H1 (cell line): ENCODE data around the gene GMEB2. TPM values are rescaled to one million over a fixed set of nuclear protein-coding genes. Genes with fewer than 3 reads are reported as not detected.

Experiments
- CTCF ChIA-PET: fragments of 300-600 bp; sonication (Branson Sonifier 250); formaldehyde crosslinking; loops from one replicate; lab custom pipeline; 2021; ENCODE audit not compliant: partially characterized antibody; lab: Charles Lee
- POLR2A ChIA-PET: fragments of 300-600 bp; sonication (Branson Sonifier 250); formaldehyde crosslinking; loops from one replicate; lab custom pipeline; 2021; ENCODE audit warnings: inconsistent platforms; ENCODE audit not compliant: partially characterized antibody; lab: Charles Lee
- DNase-seq, 2 experiments: peaks; one replicate each; pipeline versions ENCODE4 v3.0.0 to v3.0.0-alpha.2; 2010 to 2022; ENCODE audit warnings: low spot score in 2 of 2, low read depth in 1 of 2, mixed read lengths in 1 of 2
- FAIRE-seq: peaks from 2 replicates; lab custom pipeline; 2011; peaks lifted over from hg19 to GRCh38; lab: Jason Lieb, UNC
- H2AFZ ChIP-seq: 2 replicates; pipeline ENCODE4 v1.8.1; 2012; ENCODE audit warnings: low read length, inconsistent platforms
- H2AK5ac ChIP-seq: 2 replicates; pipeline ENCODE4 v1.6.1; 2013; ENCODE audit warnings: low read depth, low read length
- H2BK120ac ChIP-seq: replicated peaks from 2 replicates; pipeline ENCODE3; 2013; ENCODE audit warnings: low read depth, low read length, inconsistent platforms
- H2BK12ac ChIP-seq: 2 replicates; pipeline ENCODE4 v1.6.1; 2013; ENCODE audit warnings: low read depth, low read length
- H2BK15ac ChIP-seq: 2 replicates; pipeline ENCODE4 v1.6.1; 2013; ENCODE audit warnings: low read length
- H2BK20ac ChIP-seq: 2 replicates; pipeline ENCODE4 v1.6.1; 2013; ENCODE audit warnings: low read length
- H2BK5ac ChIP-seq: 2 replicates; pipeline ENCODE4 v1.6.1; 2013; ENCODE audit warnings: low read depth, low read length
- H3K14ac ChIP-seq: 2 replicates; pipeline ENCODE4 v1.6.1; 2013; ENCODE audit warnings: inconsistent platforms; ENCODE audit not compliant: insufficient read length
- H3K18ac ChIP-seq: 2 replicates; pipeline ENCODE4 v1.6.1; 2013; ENCODE audit warnings: low read length; ENCODE audit errors: extremely low read depth
- H3K23ac ChIP-seq: 2 replicates; pipeline ENCODE4 v1.6.1; 2013; ENCODE audit warnings: inconsistent platforms; ENCODE audit not compliant: insufficient read length
- H3K23me2 ChIP-seq: 2 replicates; pipeline ENCODE4 v1.6.1; 2013; ENCODE audit warnings: low read depth, low read length
- H3K27ac ChIP-seq: 2 replicates; pipeline ENCODE4 v1.6.1; 2011; ENCODE audit warnings: low read depth, low read length, inconsistent platforms
- H3K27me3 ChIP-seq, 4 experiments: replicated peaks in 1 of 4; 1 replicate in 1 of 4; 2 replicates in 3 of 4; pipeline versions ENCODE4 v1.6.1 to v1.8.1; 2011 to 2013; ENCODE audit warnings: low read length in 3 of 4, mild to moderate bottlenecking in 3 of 4, inconsistent platforms in 2 of 4, mixed read lengths in 2 of 4, moderate library complexity in 1 of 4; ENCODE audit not compliant: control insufficient read depth in 3 of 4, insufficient read depth in 3 of 4; ENCODE audit errors: extremely low read depth in 1 of 4
- H3K36me3 ChIP-seq, 4 experiments: 2 replicates each; pipeline versions ENCODE4 v1.6.1 to v1.8.1; 2011 to 2013; ENCODE audit warnings: mild to moderate bottlenecking in 4 of 4, low read length in 3 of 4, moderate library complexity in 2 of 4, control low read depth in 1 of 4, inconsistent platforms in 1 of 4; ENCODE audit not compliant: insufficient read depth in 4 of 4, control insufficient read depth in 2 of 4
- H3K4ac ChIP-seq: replicated peaks from 2 replicates; pipeline ENCODE3; 2013; ENCODE audit warnings: low read length, low read depth, mixed read lengths, inconsistent platforms; ENCODE audit not compliant: insufficient read length
- H3K4me1 ChIP-seq, 4 experiments: replicated peaks in 1 of 4; 1 replicate in 1 of 4; 2 replicates in 3 of 4; pipeline versions ENCODE4 v1.6.1 to v1.8.1; 2011 to 2013; ENCODE audit warnings: low read length in 3 of 4, inconsistent platforms in 2 of 4, mixed read lengths in 1 of 4; ENCODE audit not compliant: insufficient read depth in 4 of 4, control insufficient read depth in 3 of 4
- H3K4me2 ChIP-seq, 2 experiments: 2 replicates each; pipeline versions ENCODE4 v1.6.1 to v1.8.1; 2011 to 2013; ENCODE audit warnings: low read depth in 2 of 2, low read length in 2 of 2, control low read depth in 1 of 2, inconsistent platforms in 1 of 2, mild to moderate bottlenecking in 1 of 2; ENCODE audit not compliant: insufficient read depth in 1 of 2
- H3K4me3 ChIP-seq, 4 experiments: fragments of 200-600, 300-600 bp in 1 of 4; sonication (generic), shearing (Covaris generic), sonication (Bioruptor Twin) in 1 of 4; 2 replicates each; pipeline versions ENCODE4 v1.5.1 to v1.8.1; 2011 to 2016; ENCODE audit warnings: low read length in 4 of 4, low read depth in 3 of 4, control low read depth in 2 of 4, inconsistent platforms in 2 of 4, mild to moderate bottlenecking in 2 of 4, mixed read lengths in 1 of 4, moderate library complexity in 1 of 4; ENCODE audit not compliant: insufficient read depth in 2 of 4; ENCODE audit errors: extremely low read depth in 1 of 4
- H3K56ac ChIP-seq: replicated peaks from 2 replicates; pipeline ENCODE3; 2013; ENCODE audit warnings: low read depth, mild to moderate bottlenecking, mixed read lengths, low read length, inconsistent platforms; ENCODE audit not compliant: insufficient read length
- H3K79me1 ChIP-seq: 2 replicates; pipeline ENCODE4 v1.6.1; 2013; ENCODE audit warnings: low read depth, low read length, control low read depth
- H3K79me2 ChIP-seq, 2 experiments: 2 replicates each; pipeline versions ENCODE4 v1.6.1 to v1.8.1; 2012 to 2013; ENCODE audit warnings: low read length in 2 of 2, mild to moderate bottlenecking in 2 of 2, inconsistent platforms in 1 of 2; ENCODE audit not compliant: insufficient read depth in 2 of 2, control insufficient read depth in 1 of 2
- H3K9ac ChIP-seq, 4 experiments: replicated peaks in 1 of 4; 1 replicate in 1 of 4; 2 replicates in 3 of 4; pipeline versions ENCODE4 v1.6.1 to v1.8.1; 2011 to 2013; ENCODE audit warnings: low read depth in 3 of 4, low read length in 3 of 4, control low read depth in 2 of 4, mild to moderate bottlenecking in 2 of 4, moderate library complexity in 2 of 4, inconsistent platforms in 1 of 4; ENCODE audit errors: extremely low read depth in 1 of 4
- H3K9me3 ChIP-seq, 2 experiments: 2 replicates each; pipeline versions ENCODE4 v1.6.1 to v1.8.1; 2012 to 2013; ENCODE audit warnings: mild to moderate bottlenecking in 2 of 2, moderate library complexity in 2 of 2, control low read depth in 1 of 2, inconsistent platforms in 1 of 2, low read depth in 1 of 2, low read length in 1 of 2, mixed read lengths in 1 of 2; ENCODE audit not compliant: insufficient read depth in 2 of 2
- H4K20me1 ChIP-seq, 2 experiments: replicated peaks in 1 of 2; 2 replicates each; pipeline versions ENCODE3 to v1.8.1; 2011 to 2013; ENCODE audit warnings: inconsistent platforms in 2 of 2, low read length in 2 of 2, mild to moderate bottlenecking in 1 of 2; ENCODE audit not compliant: insufficient read depth in 2 of 2, control insufficient read depth in 1 of 2
- H4K5ac ChIP-seq: 2 replicates; pipeline ENCODE4 v1.6.1; 2013; ENCODE audit warnings: low read length, low read depth, mixed read lengths, inconsistent platforms; ENCODE audit not compliant: insufficient read length
- H4K8ac ChIP-seq: 2 replicates; pipeline ENCODE4 v1.8.0; 2013; ENCODE audit warnings: mild to moderate bottlenecking, moderate library complexity, low read length, inconsistent platforms; ENCODE audit not compliant: insufficient read depth; ENCODE audit errors: extremely low read depth
- H4K91ac ChIP-seq: replicated peaks from 2 replicates; pipeline ENCODE3; 2013; ENCODE audit warnings: low read length, mixed read lengths, inconsistent platforms; ENCODE audit not compliant: insufficient read length
- CBX5 ChIP-seq: fragments of 300-800, 300-1000 bp; sonication (generic); IDR thresholded peaks from 2 replicates; pipeline ENCODE4 v1.7.1; 2016; ENCODE audit warnings: antibody characterized with exemption, low read length, low read depth
- CBX8 ChIP-seq: fragments of 300-800, 300-1000 bp; sonication (generic); IDR thresholded peaks from 2 replicates; pipeline ENCODE4 v1.7.1; 2016; ENCODE audit warnings: low read depth, low read length, borderline replicate concordance
- WGBS, 2 experiments: shearing (Covaris generic) in 1 of 2; methylation state at CpG; one replicate each; pipeline versions ENCODE4 v1.1.6 to v1.1.7; 2013 to 2015; ENCODE audit warnings: low lambda C conversion rate in 2 of 2, mixed read lengths in 2 of 2, inconsistent platforms in 1 of 2, low coverage in 1 of 2, missing lambda C conversion rate in 1 of 2; ENCODE audit not compliant: insufficient replicate concordance in 2 of 2, insufficient coverage in 1 of 2, insufficient read length in 1 of 2; ENCODE audit errors: extremely low coverage in 1 of 2, missing lambda C conversion rate in 1 of 2; 5-methylcytosine and 5-hydroxymethylcytosine counted together
- polyA plus RNA-seq, 7 experiments: library from polyadenylated mRNA; depleted of rRNA in 3 of 7; stranded (reverse) in 5 of 7; unstranded in 2 of 7; fragments of >200 nt in 5 of 7; fragments of 200-250 nt in 2 of 7; gene quantifications; 1 replicate in 5 of 7; 2 replicates in 1 of 7; 4 replicates in 1 of 7; pipeline versions ENCODE4 v1.2.1 to v1.2.3, GENCODE V29; 2011 to 2013; ENCODE audit warnings: missing spikeins in 2 of 7, mixed read lengths in 2 of 7
- total RNA-seq: library from RNA; stranded (reverse); fragmentation: NEBNext Ultra II Directional; extraction: Animal tissue kit (Norgen Biotek cat#: 25700); gene quantifications from 2 replicates; pipeline ENCODE4 v1.2.1, GENCODE V29; 2021
- TF ChIP-seq, protein P1 (sequence below): IDR thresholded peaks from 2 replicates; pipeline ENCODE4 v1.6.1; 2012; ENCODE audit warnings: inconsistent platforms
- TF ChIP-seq, protein P2 (sequence below): IDR thresholded peaks from 2 replicates; pipeline ENCODE4 v1.6.1; 2012; ENCODE audit warnings: inconsistent platforms

The GMEB2 gene
- total and polyA plus RNA-seq, 2 of the 8 experiments (the other 6 are each of a cell fraction or from before 2014, with no cell fraction given) = 12.9 to 14.2 TPM

DNA sequence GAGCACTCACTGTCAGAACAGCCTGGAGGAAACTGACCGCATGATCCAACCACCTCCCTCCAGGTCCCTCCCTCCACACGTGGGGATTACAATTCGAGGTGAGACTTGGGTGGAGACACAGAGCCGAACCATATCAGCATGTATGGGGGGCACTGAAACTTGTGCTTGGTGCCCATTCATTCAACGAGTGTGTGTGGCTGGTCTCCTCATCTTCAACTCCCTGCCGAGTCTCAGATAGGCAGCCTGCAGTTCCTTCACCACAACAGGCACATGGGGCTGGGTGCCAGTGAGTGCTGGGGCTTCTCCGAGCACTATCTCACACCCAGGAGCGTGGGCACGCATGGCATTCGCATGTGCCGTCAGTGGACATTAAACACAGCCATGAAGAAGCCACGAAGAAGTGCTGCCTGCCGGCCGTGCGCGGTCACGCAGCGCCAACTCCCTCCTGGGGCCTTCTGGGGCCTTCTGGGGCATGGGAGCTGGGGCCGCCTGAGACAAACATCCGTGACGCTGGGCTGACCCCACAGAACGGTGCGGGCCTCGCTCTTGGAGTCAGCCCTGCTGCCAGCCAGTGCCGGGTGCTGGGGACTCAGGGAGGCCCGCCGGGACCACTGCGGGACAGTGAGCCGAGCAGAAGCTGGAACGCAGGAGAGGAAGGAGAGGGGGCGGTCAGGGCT is 30.5 kb upstream of the GMEB2 start:
- Histone ChIP-seq H2BK20ac (no peak overlapping the region), H3K79me2 (peaks cover 0 to 9% of the 10 kb centered on the region in 2 experiments; a peak in 1 of 4 replicates), H2BK5ac (peak overlapping the region; percentile 35; the same call in 1 of the 2 replicates), H3K56ac (no peak overlapping the region), H3K9me3 (no peaks in the 10 kb centered on the region), H3K79me1 (no peaks in the 10 kb centered on the region; the same call in 1 of the 2 replicates), H2BK120ac (no peak overlapping the region), H3K4me2 (peak overlapping the region; percentile 76 to 81)
- CTCF ChIA-PET = interaction anchor here (1.0 to 1.3 kb wide), 3 partner anchors 12 to 112 kb away, joined by 3 to 4 read pairs (median 3); no protein-coding TSS in a partner anchor
- TF ChIP-seq CBX8 (no peak), CBX5 (no peak)
- TF ChIP-seq, protein P1, sequence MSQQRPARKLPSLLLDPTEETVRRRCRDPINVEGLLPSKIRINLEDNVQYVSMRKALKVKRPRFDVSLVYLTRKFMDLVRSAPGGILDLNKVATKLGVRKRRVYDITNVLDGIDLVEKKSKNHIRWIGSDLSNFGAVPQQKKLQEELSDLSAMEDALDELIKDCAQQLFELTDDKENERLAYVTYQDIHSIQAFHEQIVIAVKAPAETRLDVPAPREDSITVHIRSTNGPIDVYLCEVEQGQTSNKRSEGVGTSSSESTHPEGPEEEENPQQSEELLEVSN = no peak
- TF ChIP-seq, protein P2, sequence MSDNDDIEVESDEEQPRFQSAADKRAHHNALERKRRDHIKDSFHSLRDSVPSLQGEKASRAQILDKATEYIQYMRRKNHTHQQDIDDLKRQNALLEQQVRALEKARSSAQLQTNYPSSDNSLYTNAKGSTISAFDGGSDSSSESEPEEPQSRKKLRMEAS = no peak
- TF ChIP-seq, all 59 proteins: peak for 0
- H4K20me1 ChIP-seq = peaks cover 2% of the 10 kb centered on the region in 2 experiments
- DNase-seq = no peak
- no peak overlapping the region; the same call in 1 of the 2 replicates for H2BK12ac ChIP-seq
- H3K4me3 ChIP-seq = peak overlapping the region; percentile 75 to 96 (median 84); a peak in 7 of 8 replicates
- H4K5ac ChIP-seq = peak overlapping the region; percentile 51
- 0 out of 2 replicates have a peak overlapping the region, but pooled peaks have one; percentile 53 for H2BK15ac ChIP-seq
- POLR2A ChIA-PET = interaction anchor here (0.7 to 1.9 kb wide), 13 partner anchors 10 to 207 kb away, joined by 3 to 15 read pairs (median 4); partner anchors contain the start of genes ARFRP1, PPDPF, TPD52L2 and ZGPAT
- H3K4me1 ChIP-seq = peaks cover 0 to 16% (median 14%) of the 10 kb centered on the region in 4 experiments; a peak in 6 of 7 replicates
- H3K36me3 ChIP-seq = peaks cover 0 to 7% (median 3%) of the 10 kb centered on the region in 4 experiments; a peak in 4 of 8 replicates
- H4K8ac ChIP-seq = peak overlapping the region; percentile 96
- H3K4ac ChIP-seq = peak overlapping the region; percentile 46
- no peak overlapping the region; the same call in 1 of the 2 replicates for H3K18ac ChIP-seq
- H3K23ac ChIP-seq = no peak overlapping the region
- H3K14ac ChIP-seq = no peak overlapping the region
- no peaks in the 10 kb centered on the region for H3K27me3 ChIP-seq
- no peak overlapping the region for H2AFZ ChIP-seq
- WGBS, 2 experiments = 88% methylated on average over 29 of the region's 31 CpGs; no CpG with 5 or more reads in 1 of the 2 experiments
- no peak overlapping the region; the same call in 1 of the 2 replicates for H3K27ac ChIP-seq
- peaks cover 13% of the 10 kb centered on the region for H3K23me2 ChIP-seq
- peak overlapping the region; percentile 34 for H4K91ac ChIP-seq
- peak overlapping the region in 3 of 4 experiments; percentile 56 to 62 (median 57); a peak in 4 of 7 replicates for H3K9ac ChIP-seq
- FAIRE-seq = no peak
- H2AK5ac ChIP-seq = peak overlapping the region; percentile 67; the same call in 1 of the 2 replicates
